MM.1S (cell line): ENCODE results near the gene DNLZ.

ENCODE experiments used
- CTCF ChIP-seq: fragments of 300-600 bp; sonication (generic); IDR thresholded peaks from 2 replicates; pipeline ENCODE4 v1.5.1; 2016; ENCODE audit warnings: antibody characterized with exemption, low read length, mixed read lengths
- EZH2 ChIP-seq: fragments of 300-600 bp; sonication (generic); optimal IDR thresholded peaks from 2 replicates; pipeline ENCODE3; 2017; ENCODE audit warnings: low read depth, mild to moderate bottlenecking, antibody characterized with exemption, low read length, mixed read lengths
- EZH2phosphoT487 ChIP-seq: fragments of 300-600 bp; sonication (generic); IDR thresholded peaks from 2 replicates; pipeline ENCODE4 v1.6.1; 2018; ENCODE audit warnings: antibody characterized with exemption, low read length

GRCh38 chr9:136359774-136360718 is 3.5 kb downstream of the DNLZ start:
- no peak for TF ChIP-seq CTCF
- TF ChIP-seq EZH2: no peak
- TF ChIP-seq EZH2phosphoT487: no peak
